HG03095 (cell line): Measurements from ENCODE around the gene PLEKHB1.

Source experiments
- ATAC-seq: cut with Tn5 transposase; IDR thresholded peaks from one replicate; pipeline ENCODE4 v1.9.1; 2021; ENCODE audit warnings: moderate library complexity; ENCODE audit not compliant: unreplicated experiment

Gene PLEKHB1

GRCh38 chr11:73648121-73648520 lies 1.7 kb downstream of the PLEKHB1 start:
- ATAC-seq, result no peak

- ATAC-seq, result no peak
Observed at GRCh38 chr11:73648571-73649046, 2.2 kb downstream of the PLEKHB1 start.

DNA sequence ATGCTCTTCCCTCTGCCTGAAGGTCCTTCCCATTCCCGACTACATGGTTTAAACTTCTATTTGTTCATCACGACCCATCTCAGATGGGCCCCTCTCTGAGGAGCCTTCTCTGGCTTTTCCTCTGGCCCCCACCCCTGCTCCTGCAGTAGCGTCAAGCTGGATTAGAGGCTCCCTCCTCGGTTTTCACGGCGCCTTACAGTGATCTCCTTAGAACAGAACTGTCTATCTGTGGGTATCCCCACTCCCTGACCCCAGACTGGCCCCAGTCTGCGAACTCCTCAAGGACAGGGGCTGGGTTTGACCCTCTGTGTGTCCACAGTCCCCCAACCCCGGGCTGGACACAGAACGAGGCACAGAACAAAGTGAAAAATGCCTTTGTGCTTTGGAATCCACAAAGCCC lies 2.8 kb downstream of the PLEKHB1 start:
- no peak for ATAC-seq

DNA sequence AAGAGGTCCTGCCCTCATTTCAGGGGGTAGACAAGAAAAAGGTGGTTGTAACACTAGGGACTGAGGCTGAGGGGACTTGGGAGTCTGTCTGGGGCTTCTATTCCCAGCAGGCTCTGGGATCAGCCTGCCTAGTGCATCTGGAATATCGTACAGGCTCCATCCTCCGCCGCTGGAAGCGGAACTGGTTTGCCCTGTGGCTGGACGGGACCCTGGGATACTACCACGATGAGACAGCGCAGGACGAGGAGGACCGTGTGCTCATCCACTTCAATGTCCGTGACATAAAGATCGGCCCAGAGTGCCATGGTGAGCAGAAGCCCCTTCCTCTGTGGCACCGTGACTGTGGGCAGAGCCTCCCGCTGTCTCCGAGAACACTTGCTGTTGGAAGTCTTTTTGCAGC lies 4.0 kb downstream of the PLEKHB1 start:
- ATAC-seq, result no peak

- ATAC-seq, result no peak
Observed at GRCh38 chr11:73651252-73651651, 4.9 kb downstream of the PLEKHB1 start.

DNA sequence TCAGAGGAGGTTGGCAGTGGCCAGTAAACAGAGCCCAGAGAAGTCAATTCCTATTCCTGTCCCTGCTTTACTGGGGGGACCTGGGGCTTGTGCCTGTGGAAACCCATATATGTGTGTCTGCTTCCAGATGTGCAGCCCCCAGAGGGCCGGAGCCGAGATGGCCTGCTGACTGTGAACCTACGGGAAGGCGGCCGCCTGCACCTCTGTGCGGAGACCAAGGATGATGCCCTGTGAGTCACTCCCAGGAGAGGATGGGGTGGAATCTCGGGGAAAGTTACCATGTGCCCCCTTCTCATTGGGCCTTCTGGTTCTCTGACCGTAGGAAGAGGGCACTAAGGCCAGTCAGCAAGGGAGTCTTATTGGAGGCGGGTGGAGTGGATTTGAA lies 5.3 kb downstream of the PLEKHB1 start:
- no peak for ATAC-seq

DNA sequence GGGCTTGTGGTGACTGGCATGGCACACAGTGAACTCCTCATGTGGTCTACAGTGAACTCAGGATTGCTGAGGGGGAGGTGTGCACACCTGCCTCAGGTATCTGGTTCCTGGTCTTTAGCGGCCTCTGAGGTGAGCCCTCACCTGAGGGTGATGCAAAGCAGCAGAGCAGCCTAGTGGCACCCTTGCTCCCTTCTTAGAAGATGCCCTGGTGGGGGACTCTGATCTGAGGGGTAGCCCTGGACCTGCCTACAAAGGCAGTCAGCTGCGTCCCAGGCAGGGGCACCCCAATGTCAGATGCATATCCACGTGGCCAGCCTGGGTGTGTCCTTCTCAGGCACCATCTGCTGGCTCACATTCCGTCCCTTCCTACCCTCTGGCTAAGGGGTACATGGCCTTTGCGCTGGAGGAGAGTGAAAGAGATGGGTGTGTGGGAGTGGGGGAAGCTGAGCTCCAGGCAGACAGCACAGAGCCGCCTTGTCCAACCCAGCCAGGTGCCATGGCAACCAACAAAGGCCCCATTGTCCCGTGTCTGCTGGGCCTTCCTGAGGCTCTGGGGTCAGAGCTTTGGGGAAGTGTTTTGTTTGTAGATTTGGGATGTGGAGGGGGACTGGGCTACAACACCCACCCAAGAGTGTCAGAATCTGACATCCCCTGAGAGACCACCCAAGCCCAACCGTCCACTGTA lies 5.8 kb downstream of the PLEKHB1 start:
- ATAC-seq, result no peak

DNA sequence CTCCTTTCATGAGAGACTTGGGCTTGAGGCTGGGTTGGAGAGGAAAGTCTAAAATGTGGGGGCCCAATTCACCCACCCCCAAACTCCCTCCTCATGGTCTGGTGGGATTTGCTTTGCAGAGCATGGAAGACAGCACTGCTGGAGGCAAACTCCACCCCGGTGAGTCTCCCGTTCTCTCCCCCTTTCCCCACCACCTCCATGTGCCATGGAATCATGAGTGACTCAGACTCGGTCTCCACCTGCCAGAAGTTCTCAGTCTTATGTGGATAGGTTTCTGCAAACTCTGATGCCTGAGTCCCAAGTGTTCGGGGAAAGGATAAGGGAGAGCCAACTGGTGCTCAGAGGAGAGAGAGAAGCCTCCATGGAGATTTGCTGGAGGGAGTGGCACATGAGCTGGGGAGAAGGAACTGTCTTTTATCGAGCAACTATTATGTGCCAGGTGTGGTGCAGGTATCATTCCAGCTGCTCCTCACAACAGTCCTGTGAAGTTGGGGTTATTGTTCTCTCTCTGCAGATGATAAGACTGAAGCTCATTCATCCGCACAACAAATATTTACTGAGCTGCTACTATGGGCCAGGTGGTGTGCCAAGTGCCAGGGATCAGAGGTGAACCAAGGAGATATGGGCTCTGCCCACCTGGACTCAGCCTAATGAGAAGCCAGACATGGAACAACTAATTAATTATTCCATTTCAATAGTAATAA lies 6.6 kb downstream of the PLEKHB1 start:
- no peak for ATAC-seq

- ATAC-seq, result no peak
Observed at GRCh38 chr11:73653996-73654395, 7.6 kb downstream of the PLEKHB1 start.

- no peak for ATAC-seq
Observed at GRCh38 chr11:73654482-73655021, 8.2 kb downstream of the PLEKHB1 start.

GRCh38 chr11:73655686-73656085 lies 9.3 kb downstream of the PLEKHB1 start:
- no peak for ATAC-seq

DNA sequence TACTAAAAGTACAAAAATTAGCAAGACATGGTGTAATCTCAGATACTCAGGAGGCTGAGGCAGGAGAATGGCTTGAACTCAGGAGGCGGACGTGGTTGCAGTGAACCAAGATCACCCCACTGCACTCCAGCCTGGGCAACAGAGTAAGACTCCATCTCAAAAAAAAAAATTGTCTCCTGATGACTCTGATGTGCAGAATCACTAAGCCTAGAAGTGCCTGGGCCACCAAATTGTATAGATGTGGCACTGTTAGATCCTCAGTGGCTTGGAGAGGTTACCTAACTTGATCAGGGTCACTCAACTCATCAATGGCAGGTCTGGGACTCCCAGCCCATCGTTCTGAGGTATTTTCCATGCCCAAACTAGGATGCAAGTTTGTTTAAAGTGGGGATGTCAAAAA lies 10.6 kb downstream of the PLEKHB1 start:
- ATAC-seq, result no peak

DNA sequence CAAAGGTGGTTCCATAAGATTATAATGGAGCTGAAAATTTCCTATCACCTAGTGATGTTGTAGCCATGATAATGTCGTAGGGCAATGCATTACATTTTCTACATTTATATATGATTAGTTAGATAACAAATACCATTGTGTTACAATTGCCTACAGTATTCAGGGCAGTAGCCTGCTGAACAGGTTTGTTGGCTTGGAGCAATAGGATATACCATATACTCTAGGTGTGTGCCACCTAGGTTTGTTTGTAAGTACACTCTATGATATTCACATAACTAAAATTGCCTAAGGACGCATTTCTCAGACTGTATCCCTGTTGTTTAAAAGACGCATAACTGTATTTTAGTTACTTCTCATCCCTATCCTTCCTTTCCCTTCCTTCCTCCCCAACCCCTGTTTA lies 13.6 kb downstream of the PLEKHB1 start:
- no peak for ATAC-seq

DNA sequence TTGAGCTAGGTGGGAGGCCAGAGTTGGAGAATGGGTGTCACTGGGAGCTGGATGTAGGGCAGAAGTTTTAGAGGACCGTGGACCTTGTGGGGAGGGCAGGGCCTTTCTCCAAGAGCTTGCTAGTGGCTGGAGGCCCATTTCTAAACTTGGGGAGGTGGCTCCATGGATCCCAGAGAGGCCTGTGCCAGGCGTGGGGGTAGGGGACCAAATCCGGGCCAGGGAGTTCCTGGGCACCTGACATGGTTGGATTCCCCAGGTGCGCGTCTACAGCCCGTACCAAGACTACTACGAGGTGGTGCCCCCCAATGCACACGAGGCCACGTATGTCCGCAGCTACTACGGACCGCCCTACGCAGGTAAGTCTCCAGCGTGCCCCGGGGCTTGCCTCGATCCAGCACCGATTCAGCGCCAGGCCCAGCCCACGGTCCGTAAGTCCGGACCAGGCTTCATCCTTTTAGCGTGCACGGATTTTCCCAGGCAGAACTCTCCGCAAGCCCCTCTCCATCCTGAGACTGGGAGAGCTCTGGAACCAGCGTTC lies 14.2 kb downstream of the PLEKHB1 start:
- ATAC-seq, result no peak

- ATAC-seq, result no peak
Observed at GRCh38 chr11:73661035-73661628, 14.8 kb downstream of the PLEKHB1 start.

GRCh38 chr11:73662445-73663157 lies 16.2 kb downstream of the PLEKHB1 start:
- no peak for ATAC-seq

GRCh38 chr11:73663604-73664495 lies 17.5 kb downstream of the PLEKHB1 start:
- no peak for ATAC-seq

DNA sequence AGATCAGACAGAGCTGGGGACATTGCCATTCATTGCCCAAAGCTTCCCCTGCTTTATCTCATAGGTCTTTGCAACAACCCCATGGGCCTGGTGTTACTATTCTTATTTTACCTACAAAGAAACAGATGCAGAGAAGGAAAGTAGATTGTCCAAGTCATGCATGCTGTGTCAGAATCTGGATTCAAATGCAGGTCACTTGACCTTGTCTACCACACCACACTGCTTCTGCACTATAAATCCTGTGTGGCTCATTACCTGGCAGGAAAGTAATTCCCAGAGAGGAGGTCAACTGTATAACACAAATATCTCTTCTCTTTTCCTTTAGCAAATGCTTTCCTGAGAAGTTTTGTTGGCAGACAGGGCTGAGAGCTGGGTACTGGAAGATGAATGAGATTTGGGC lies 18.5 kb downstream of the PLEKHB1 start:
- ATAC-seq, result no peak

GRCh38 chr11:73667891-73668290 lies 21.5 kb downstream of the PLEKHB1 start:
- no peak for ATAC-seq

GRCh38 chr11:73670808-73671207 lies 24.4 kb downstream of the PLEKHB1 start:
- ATAC-seq, result no peak
